Brain pericyte (primary cell): ENCODE measurements around the gene KDM4B.
"Not testable (repeated sequence)": the region's sequence is repeated elsewhere in the genome, so short reads cannot be mapped to it uniquely, and the experiment has no call there.

Experiments
- DNase-seq: peaks from one replicate; pipeline ENCODE4 v3.0.0-alpha.2; 2012; ENCODE audit warnings: low read depth, low spot score

Gene KDM4B

DNA sequence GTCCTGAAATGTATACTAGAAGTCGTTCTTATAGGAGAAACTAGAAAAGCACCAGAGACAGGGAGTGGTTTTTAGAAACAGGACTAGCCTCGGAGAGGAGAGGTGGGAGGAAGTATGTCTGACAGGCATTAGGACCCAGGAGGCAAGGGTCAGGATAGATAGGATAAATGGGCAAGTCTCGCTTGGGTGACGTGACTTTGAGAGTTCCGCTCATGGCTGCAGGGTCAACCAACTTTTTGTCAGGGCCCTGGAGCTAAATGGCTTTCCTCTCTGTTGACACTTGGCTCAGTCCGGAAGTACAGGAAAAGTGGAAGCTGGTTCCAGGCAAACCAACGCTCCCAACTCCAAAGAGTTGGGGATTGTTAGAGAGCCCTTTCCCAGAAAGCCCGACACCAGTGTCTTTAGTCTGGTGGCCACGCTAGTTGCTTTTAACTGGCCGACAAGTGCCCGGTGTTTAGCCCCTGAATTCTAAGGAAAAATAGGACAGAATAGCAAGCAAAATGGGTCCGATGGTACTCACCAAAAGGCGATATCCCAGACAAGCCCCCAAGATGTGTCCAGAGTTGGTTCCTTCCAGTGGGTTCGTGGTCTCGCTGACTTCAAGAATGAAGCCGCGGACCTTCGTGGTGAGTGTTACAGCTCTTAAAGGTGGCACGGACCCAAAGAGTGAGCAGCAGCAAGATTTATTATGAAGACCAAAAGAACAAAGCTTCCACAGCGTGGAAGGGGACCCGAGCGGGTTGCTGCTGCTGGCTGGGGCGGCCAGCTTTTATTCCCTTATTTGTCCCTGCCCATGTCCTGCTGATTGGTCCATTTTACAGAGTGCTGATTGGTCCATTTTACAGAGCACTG, 196.2 kb downstream of the KDM4B start:
- DNase-seq, result not testable (repeated sequence)

GRCh38 chr19:5165697-5166019, 196.7 kb downstream of the KDM4B start:
- no peak for DNase-seq

GRCh38 chr19:5166262-5166661, 197.3 kb downstream of the KDM4B start:
- no peak for DNase-seq

GRCh38 chr19:5170329-5170745, 201.4 kb downstream of the KDM4B start:
- DNase-seq, result no peak

DNA sequence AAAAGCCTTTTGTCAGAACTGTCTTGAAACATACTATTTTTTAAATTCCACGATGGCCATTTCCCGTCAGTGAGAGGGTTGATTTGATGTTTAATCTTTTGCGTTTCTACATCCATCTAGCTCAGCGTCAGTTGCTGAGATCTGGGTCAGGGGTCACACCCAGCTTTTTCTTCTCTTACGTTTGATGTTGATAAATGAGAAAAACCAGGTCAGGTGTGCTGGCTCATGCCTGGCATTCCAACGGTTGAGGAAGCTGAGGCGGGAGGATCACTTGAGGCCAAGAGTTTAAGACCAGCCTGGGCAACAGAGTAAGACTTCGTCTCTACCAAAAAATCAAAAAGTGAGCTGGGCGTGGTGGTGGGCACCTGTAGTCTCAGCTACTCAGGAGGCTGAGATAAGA, 202.8 kb downstream of the KDM4B start:
- DNase-seq, result no peak

DNA sequence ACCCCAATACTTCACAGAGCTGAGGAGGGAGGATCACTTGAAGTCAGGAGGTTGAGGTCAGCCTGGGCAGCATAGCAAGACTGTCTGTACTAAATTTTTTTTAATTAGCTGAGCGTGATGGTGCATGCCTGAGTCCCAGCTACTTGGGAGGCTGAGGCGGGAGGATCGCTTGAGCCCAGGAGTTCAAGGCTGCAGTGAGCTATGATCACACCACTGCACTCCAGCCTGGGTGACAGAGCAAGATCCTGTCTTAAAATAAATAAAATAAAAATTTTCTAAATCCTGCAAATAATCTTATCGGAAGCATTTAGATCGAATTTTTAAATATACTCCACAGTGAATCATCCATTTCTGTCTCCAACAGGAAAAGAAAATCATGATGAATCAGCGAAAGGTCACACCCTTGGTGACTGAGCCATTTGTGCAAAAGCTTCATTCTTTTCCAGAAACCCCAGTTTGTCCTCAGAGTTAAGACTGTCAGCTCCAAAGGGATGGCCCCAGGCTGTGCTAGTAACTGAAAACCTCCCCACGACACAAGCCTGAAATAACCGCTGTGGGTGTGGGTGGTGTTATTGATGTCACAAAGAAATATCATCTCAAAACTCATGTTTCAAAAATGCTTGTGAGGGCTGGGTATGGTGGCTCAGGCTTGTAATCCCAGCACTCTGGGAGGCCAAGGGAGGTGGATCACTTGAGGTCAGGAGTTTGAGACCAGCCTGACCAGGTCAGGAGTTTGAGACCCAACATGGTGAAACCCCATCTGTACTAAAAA, 204.1 kb downstream of the KDM4B start:
- peak; percentile 53 for DNase-seq

GRCh38 chr19:5173993-5174392, 205.1 kb downstream of the KDM4B start:
- DNase-seq, result no peak

GRCh38 chr19:5177745-5178450, 209.0 kb downstream of the KDM4B start:
- DNase-seq, result no peak

- DNase-seq, result no peak
Observed at GRCh38 chr19:5178841-5179240, 209.9 kb downstream of the KDM4B start.

GRCh38 chr19:5179256-5179655, 210.3 kb downstream of the KDM4B start:
- no peak for DNase-seq

DNA sequence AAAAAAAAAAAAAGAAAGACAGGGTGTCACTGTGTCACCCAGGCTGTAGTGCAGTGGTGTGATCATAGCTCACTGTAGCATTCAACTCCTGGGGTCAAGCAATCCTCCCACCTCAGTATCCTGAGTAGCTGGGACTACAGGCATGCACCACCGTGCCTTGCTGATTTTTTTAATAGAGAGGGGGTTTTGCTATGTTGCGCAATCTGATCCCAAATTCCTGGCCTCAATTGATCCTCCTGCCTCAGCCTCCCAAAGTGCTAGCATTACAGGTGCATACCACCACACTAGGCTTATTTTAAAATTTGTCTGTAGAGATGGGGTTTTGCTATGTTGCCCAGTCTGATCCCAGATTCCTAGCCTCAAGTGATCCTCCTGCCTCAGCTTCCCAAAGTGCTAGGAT, 212.4 kb downstream of the KDM4B start:
- no peak for DNase-seq

- DNase-seq, result no peak
Observed at GRCh38 chr19:5182751-5183150, 213.8 kb downstream of the KDM4B start.

GRCh38 chr19:5183616-5184015, 214.7 kb downstream of the KDM4B start:
- no peak for DNase-seq

- no peak for DNase-seq
Observed at GRCh38 chr19:5184930-5185329, 216.0 kb downstream of the KDM4B start.

DNA sequence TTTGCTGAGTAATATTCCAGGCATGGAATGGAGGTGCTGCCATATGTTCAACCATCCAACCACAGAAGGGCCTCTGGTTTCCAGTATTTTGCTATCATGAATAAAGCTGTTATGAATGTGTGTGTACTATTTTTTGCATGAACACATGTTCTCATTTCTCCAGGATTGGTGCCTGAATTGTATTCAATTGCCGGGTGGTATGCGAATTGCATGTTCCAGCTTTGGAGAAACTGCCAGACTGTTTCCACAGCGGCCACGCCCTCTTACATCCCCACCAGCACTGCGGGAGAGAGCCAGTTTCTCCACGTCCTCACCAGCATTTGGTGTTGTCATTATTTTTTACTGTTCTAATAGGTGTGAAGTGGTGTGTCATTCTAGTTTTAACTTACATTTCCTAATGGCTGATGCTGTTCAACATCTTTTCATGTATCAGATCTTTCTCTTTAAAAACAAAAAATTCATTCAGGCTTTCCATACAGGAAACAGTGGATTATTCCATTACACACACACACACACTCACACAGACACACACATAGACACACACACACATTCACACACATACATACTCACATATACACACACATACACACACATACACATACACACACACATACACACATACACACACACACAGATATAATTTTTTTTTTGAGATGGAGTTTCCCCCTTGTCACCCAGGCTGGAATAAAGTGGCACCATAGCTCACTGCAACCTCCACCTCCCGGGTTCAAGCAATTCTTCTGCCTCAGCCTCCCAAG, 217.6 kb downstream of the KDM4B start:
- no peak for DNase-seq

- no peak for DNase-seq
Observed at GRCh38 chr19:5188548-5189317, 219.8 kb downstream of the KDM4B start.

DNA sequence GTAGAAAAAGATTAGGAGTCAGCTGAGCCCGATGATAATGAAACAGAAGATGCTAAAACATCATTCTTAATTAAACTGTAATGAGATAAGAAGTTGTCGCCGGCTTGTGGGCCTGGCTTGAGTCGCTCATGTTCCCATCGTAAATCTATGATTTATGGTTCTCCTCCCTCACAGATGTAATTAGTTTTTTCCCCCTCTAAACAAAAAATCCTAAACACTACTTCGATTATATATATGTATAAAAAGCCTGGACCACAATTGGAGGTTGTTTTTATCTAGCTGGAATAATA, 220.3 kb downstream of the KDM4B start:
- no peak for DNase-seq

DNA sequence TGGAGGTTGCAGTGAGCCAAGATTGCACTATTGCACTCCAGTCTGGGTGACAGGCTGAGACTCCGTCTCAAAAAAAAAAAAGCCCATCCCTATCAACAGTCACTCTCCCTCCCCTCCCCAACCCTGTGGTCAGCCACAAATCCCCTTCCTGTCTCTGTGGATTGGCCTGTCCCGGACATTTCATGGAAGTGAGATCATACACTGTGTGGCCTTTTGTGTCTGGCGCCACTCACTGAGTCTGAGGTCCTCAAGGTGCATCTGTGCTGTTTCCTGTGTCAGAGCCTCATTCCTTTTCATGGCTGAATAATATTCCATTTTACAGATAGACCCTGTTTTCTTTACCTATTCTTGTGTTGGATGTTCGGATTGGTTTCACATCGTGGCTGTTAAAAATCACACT, 222.2 kb downstream of the KDM4B start:
- no peak for DNase-seq

DNA sequence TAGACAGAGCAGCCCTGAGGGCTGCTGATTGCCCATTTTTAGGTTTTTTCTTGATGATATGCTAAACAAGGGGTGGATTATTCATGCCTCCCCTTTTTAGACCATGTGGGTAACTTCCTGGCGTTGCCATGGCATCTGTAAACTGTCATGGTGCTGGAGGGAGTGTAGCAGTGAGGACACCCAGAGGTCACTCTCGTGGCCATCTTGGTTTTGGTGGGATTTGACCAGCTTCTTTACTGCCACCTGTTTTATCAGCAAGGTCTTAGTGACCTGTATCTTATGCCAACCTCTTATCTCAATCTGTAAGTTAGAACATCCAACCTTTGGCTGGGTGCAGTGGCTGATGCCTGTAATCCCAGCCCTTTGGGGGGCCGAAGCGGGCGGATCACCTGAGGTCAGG, 223.7 kb downstream of the KDM4B start:
- no peak for DNase-seq

DNA sequence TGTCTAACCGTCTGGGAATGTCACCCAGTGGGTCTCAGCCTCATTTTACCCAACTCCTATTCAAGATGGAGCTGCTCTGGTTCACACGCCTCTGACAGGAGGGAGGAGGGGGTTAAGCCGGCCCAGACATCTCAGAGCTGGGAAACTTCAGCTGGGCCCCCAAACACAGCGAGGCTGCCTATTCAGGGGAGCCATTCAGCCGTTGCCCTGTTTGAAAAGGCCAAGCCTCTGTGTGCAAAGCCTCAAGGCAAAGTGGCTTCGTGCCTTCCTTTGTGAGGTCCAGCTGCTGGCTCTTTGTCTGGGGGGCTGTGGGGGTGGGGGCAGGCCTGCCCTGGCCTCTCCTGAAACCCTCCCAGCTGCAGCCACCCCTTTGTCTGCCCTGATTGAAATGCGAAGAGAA, 224.3 kb downstream of the KDM4B start:
- no peak for DNase-seq

DNA sequence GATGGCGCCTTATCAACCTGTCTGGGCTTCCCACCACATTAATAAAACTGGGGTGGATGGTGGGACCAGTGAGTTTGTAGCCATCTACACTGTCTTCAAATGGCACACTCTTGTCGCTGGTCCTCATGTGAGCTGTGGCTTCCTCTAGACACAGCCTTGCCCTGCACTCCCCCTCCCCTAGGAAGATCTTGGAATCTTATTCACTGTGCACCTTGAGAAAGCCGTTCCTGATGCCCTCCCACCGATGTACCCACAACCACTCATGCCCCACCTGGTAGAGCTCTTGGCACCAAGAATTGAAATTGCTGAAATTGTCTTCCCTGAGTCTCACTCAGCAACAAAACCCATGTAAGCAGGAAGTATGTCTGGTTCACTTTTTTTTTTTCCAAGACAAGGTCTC, 225.7 kb downstream of the KDM4B start:
- no peak for DNase-seq
